Regular cardiac myocyte (primary cell): ENCODE results near the gene GAPVD1. TPM values are rescaled to one million over a fixed set of nuclear protein-coding genes. Genes with fewer than 3 reads are reported as not detected.

Experiments
- total RNA-seq: library from RNA; depleted of rRNA; stranded (reverse); fragments of >200 nt; gene quantifications from 2 replicates; pipeline ENCODE4 v1.2.3, GENCODE V29; 2014

The GAPVD1 gene, protein sequence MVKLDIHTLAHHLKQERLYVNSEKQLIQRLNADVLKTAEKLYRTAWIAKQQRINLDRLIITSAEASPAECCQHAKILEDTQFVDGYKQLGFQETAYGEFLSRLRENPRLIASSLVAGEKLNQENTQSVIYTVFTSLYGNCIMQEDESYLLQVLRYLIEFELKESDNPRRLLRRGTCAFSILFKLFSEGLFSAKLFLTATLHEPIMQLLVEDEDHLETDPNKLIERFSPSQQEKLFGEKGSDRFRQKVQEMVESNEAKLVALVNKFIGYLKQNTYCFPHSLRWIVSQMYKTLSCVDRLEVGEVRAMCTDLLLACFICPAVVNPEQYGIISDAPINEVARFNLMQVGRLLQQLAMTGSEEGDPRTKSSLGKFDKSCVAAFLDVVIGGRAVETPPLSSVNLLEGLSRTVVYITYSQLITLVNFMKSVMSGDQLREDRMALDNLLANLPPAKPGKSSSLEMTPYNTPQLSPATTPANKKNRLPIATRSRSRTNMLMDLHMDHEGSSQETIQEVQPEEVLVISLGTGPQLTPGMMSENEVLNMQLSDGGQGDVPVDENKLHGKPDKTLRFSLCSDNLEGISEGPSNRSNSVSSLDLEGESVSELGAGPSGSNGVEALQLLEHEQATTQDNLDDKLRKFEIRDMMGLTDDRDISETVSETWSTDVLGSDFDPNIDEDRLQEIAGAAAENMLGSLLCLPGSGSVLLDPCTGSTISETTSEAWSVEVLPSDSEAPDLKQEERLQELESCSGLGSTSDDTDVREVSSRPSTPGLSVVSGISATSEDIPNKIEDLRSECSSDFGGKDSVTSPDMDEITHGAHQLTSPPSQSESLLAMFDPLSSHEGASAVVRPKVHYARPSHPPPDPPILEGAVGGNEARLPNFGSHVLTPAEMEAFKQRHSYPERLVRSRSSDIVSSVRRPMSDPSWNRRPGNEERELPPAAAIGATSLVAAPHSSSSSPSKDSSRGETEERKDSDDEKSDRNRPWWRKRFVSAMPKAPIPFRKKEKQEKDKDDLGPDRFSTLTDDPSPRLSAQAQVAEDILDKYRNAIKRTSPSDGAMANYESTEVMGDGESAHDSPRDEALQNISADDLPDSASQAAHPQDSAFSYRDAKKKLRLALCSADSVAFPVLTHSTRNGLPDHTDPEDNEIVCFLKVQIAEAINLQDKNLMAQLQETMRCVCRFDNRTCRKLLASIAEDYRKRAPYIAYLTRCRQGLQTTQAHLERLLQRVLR (N-terminal part only)
- 40.6 and 50.8 TPM in 2 replicates for total RNA-seq

DNA sequence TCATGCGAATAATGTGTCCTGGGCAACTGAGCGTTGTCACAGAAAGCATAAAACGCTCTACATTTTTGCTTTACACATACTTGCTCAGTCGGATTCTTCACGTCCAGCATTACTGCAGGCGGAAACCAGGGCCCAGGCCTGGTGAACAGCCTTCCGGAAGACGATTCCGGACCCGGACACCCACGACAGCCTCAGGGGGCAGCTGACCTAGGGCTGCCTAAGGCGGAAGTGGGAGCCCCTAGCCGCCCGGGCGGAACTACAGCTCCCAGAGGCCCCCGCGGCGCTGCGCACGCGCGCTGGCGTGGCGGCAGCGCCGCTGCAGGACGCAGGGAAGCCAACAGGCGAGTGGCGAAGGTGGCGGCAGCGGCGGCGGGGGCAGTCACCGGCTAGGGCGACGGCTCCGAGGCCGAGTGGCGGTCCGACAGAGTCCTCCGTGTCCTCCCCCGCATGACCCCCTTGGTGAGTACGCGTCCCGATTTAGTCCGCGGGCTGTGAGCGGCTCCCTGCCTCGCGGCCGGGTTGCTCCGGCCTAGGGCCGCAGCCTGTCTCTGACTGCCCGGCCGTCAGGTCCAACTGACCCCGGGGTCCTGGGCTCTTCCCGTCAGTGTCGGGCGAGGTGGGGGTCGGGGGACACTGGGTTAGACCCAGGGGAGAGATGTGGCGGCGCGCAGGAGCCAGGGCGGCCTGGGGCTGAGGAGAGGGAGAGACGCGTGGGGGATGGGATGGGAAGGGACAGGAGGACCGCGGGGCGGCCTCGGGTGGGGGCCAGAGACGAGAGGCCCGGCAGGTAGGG is at the start of gene GAPVD1:
Gene GAPVD1, plus strand, starts transcription at position 326 of the 793 bp plus-strand sequence. CDS start 37,096 bp downstream, outside the sequence.

DNA sequence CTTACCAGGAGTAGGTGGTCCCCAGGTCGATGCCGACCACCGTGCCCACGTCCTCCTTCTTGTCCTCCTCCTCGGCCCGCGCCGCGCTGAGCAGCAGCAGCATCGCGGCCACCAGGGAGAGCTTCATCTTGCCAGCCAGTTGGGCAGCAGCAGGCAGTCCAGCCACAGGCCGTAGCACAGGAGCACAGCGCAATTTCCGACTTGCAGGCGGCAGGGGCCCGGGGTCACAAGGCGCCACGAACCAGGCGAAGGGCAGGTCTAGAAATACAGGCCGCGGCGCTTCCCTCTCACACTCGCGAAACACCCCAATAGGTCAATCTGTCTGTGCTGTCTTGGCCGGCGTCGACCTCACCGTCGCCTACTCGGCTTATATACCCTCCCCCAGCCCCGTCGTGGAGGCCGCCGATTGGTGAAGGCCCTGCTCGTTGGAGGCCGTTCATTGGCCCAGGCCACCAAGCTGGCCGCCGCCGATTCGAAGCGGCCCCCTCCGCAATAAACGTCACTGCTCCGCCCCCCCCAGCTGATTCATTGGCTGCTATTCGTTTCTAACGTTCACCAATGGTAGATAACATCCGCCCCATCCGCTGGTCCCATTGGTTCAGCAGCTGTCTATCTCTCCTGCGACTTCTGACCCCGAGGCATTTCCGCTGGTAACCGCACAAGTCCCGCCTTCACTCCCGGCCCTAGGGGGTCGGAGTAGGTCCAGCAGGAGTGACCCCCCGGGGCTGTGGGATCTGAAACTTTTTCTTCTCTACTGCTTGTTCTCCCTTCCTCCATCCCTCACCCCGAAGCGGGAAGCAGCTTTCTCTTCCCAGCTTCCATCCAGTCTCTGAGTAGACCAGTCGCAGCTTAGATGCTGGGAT is 20.4 kb upstream of the GAPVD1 start, which contains the start of gene HSPA5:
Gene HSPA5, minus strand, starts transcription at position 344 of the 863 bp plus-strand sequence. Its CDS starts 217 bp downstream, at position 127.

Other genes starting within 250 kb of the GAPVD1 start
- 4.6 and 7.6 TPM in 2 replicates for gene SCAI, start 118.3 kb upstream of the GAPVD1 start, total RNA-seq
- gene PPP6C, start 72.0 kb upstream of the GAPVD1 start, total RNA-seq = 12.7 and 13.0 TPM in 2 replicates
- gene RABEPK, start 61.3 kb upstream of the GAPVD1 start, total RNA-seq = 23.4 and 52.1 TPM in 2 replicates
- 355 and 538 TPM in 2 replicates for gene HSPA5, start 20.5 kb upstream of the GAPVD1 start, total RNA-seq